Measurements from ENCODE around the gene RARRES1.

The RARRES1 gene

DNA sequence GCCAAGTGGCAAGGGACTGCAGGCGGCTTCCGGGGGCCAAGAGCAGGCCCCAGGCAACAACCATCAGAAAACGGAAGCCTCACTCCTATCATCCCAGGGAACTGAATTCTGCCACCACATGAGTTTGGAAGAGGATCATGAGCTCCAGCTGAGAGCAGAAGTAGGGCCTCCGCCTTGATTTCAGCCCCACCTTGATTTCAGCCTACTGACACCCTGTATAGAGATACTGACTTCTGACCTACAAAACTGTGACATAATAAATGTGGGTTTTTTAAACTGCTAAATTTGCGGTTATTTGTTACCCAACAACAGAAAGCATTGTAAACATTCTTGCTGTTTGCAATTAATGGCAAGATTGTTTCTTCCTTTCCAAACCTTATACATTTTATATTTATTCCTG is 21.6 kb upstream of the RARRES1 start:
- H3K4me3 ChIP-seq (ENCODE audit: low read depth, low read length): no peak overlapping the region
- TF ChIP-seq ZNF202 (tag by site-specific recombination; IDR thresholded peaks at IDR 0.05; ENCODE audit: borderline replicate concordance) (no peak), HOXD13 (CRISPR knock-in tag; IDR thresholded peaks at IDR 0.05; ENCODE audit: borderline replicate concordance) (no peak), ZNF133 (tag by site-specific recombination; IDR thresholded peaks at IDR 0.05) (no peak), ZNF843 (tag by site-specific recombination; IDR thresholded peaks at IDR 0.05) (no peak), ZNF19 (tag by site-specific recombination; IDR thresholded peaks at IDR 0.05; ENCODE audit: low read depth) (no peak)
- TF ChIP-seq, protein P1, sequence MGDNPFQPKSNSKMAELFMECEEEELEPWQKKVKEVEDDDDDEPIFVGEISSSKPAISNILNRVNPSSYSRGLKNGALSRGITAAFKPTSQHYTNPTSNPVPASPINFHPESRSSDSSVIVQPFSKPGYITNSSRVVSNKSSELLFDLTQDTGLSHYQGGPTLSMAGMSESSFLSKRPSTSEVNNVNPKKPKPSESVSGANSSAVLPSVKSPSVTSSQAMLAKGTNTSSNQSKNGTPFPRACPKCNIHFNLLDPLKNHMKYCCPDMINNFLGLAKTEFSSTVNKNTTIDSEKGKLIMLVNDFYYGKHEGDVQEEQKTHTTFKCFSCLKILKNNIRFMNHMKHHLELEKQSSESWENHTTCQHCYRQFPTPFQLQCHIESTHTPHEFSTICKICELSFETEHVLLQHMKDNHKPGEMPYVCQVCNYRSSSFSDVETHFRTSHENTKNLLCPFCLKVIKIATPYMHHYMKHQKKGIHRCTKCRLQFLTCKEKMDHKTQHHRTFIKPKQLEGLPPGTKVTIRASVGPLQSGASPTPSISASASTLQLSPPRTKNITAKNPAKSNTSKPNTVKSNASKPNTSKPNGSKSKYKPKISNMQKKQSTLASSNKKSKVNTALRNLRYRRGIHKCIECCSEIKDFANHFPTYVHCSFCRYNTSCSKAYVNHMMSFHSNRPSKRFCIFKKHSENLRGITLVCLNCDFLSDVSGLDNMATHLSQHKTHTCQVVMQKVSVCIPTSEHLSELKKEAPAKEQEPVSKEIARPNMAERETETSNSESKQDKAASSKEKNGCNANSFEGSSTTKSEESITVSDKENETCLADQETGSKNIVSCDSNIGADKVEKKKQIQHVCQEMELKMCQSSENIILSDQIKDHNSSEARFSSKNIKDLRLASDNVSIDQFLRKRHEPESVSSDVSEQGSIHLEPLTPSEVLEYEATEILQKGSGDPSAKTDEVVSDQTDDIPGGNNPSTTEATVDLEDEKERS (tag by site-specific recombination; IDR thresholded peaks at IDR 0.05): no peak
- TF ChIP-seq, protein P2, sequence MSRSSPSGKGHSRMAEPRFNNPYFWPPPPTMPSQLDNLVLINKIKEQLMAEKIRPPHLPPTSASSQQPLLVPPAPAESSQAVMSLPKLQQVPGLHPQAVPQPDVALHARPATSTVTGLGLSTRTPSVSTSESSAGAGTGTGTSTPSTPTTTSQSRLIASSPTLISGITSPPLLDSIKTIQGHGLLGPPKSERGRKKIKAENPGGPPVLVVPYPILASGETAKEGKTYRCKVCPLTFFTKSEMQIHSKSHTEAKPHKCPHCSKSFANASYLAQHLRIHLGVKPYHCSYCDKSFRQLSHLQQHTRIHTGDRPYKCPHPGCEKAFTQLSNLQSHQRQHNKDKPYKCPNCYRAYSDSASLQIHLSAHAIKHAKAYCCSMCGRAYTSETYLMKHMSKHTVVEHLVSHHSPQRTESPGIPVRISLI (tag by site-specific recombination; IDR thresholded peaks at IDR 0.05): no peak
- TF ChIP-seq, protein P3, sequence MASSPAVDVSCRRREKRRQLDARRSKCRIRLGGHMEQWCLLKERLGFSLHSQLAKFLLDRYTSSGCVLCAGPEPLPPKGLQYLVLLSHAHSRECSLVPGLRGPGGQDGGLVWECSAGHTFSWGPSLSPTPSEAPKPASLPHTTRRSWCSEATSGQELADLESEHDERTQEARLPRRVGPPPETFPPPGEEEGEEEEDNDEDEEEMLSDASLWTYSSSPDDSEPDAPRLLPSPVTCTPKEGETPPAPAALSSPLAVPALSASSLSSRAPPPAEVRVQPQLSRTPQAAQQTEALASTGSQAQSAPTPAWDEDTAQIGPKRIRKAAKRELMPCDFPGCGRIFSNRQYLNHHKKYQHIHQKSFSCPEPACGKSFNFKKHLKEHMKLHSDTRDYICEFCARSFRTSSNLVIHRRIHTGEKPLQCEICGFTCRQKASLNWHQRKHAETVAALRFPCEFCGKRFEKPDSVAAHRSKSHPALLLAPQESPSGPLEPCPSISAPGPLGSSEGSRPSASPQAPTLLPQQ (tag by site-specific recombination; IDR thresholded peaks at IDR 0.05): no peak
- H3K9me3 ChIP-seq (ENCODE audit: control insufficient read depth, insufficient read depth, low read depth, low read length): no peaks in the 10 kb centered on the region
- no peak overlapping the region for H3K27ac ChIP-seq (ENCODE audit: extremely low read depth, low read depth, low read length)
- H3K4me1 ChIP-seq (ENCODE audit: control insufficient read depth, insufficient read depth, low read length): no peaks in the 10 kb centered on the region
- H3K36me3 ChIP-seq (ENCODE audit: control insufficient read depth in 2 of 2, insufficient read depth in 1 of 2, low read length in 2 of 2): no peaks in the 10 kb centered on the region
- ChIA-PET CTCF (no interaction called here), POLR2A (no interaction called here)

DNA sequence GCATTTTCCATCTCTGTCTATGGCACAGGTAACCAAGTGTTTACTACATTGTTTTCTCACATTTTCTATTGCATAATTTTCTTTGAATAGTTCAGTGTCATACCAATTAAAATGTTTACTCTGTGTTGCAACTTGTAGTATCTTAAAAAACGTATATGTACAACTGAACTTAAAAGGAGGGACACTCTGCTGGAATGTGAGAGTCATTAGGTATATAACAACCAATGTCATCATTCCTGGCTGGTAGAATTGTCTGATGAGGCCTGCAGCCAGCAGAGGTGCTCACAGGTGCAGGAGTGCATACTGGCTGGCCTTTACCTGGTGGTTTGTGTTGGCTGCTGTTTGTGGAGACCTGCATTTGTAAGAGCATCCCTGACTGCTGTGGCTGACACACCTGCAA is 19.1 kb upstream of the RARRES1 start:
- Histone ChIP-seq H3K4me1 (ENCODE audit: control insufficient read depth, insufficient read depth, low read length) (no peaks in the 10 kb centered on the region), H3K36me3 (ENCODE audit: control insufficient read depth in 2 of 2, insufficient read depth in 1 of 2, low read length in 2 of 2) (no peaks in the 10 kb centered on the region), H3K9me3 (ENCODE audit: control insufficient read depth, insufficient read depth, low read depth, low read length) (no peaks in the 10 kb centered on the region), H3K27ac (ENCODE audit: extremely low read depth, low read depth, low read length) (no peak overlapping the region), H3K4me3 (ENCODE audit: low read depth, low read length) (no peak overlapping the region)
- TF ChIP-seq ZNF621 (tag by site-specific recombination; IDR thresholded peaks at IDR 0.05) (no peak), KLF16 (tag by site-specific recombination; IDR thresholded peaks at IDR 0.05) (no peak), ZIC2 (tag by site-specific recombination; IDR thresholded peaks at IDR 0.05) (no peak), ZNF19 (tag by site-specific recombination; IDR thresholded peaks at IDR 0.05; ENCODE audit: low read depth) (no peak), ZNF292 (tag by site-specific recombination; IDR thresholded peaks at IDR 0.05; ENCODE audit: borderline replicate concordance, low read depth) (no peak), ZNF660 (tag by site-specific recombination; IDR thresholded peaks at IDR 0.05) (no peak), ZNF350 (tag by site-specific recombination; IDR thresholded peaks at IDR 0.05) (no peak), ZNF248 (tag by site-specific recombination; IDR thresholded peaks at IDR 0.05) (no peak)
- TF ChIP-seq, protein P4, sequence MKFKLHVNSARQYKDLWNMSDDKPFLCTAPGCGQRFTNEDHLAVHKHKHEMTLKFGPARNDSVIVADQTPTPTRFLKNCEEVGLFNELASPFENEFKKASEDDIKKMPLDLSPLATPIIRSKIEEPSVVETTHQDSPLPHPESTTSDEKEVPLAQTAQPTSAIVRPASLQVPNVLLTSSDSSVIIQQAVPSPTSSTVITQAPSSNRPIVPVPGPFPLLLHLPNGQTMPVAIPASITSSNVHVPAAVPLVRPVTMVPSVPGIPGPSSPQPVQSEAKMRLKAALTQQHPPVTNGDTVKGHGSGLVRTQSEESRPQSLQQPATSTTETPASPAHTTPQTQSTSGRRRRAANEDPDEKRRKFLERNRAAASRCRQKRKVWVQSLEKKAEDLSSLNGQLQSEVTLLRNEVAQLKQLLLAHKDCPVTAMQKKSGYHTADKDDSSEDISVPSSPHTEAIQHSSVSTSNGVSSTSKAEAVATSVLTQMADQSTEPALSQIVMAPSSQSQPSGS (tag by site-specific recombination; IDR thresholded peaks at IDR 0.05; ENCODE audit: low read depth): no peak
- TF ChIP-seq, protein P5, sequence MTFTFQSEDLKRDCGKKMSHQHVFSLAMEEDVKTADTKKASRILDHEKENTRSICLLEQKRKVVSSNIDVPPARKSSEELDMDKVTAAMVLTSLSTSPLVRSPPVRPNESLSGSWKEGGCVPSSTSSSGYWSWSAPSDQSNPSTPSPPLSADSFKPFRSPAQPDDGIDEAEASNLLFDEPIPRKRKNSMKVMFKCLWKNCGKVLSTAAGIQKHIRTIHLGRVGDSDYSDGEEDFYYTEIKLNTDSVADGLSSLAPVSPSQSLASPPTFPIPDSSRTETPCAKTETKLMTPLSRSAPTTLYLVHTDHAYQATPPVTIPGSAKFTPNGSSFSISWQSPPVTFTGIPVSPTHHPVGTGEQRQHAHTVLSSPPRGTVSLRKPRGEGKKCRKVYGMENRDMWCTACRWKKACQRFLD (tag by site-specific recombination; IDR thresholded peaks at IDR 0.05): no peak
- POLR2A ChIA-PET: no interaction called here
- CTCF ChIA-PET: no interaction called here
